GM19099 (cell line): ENCODE results near the gene PRX.

Experiments
- POLR2A ChIP-seq: IDR thresholded peaks from 3 replicates; pipeline ENCODE4 v1.6.1; 2011; ENCODE audit warnings: low read depth; ENCODE audit not compliant: insufficient read length; ENCODE audit errors: extremely low read depth

Gene PRX

DNA sequence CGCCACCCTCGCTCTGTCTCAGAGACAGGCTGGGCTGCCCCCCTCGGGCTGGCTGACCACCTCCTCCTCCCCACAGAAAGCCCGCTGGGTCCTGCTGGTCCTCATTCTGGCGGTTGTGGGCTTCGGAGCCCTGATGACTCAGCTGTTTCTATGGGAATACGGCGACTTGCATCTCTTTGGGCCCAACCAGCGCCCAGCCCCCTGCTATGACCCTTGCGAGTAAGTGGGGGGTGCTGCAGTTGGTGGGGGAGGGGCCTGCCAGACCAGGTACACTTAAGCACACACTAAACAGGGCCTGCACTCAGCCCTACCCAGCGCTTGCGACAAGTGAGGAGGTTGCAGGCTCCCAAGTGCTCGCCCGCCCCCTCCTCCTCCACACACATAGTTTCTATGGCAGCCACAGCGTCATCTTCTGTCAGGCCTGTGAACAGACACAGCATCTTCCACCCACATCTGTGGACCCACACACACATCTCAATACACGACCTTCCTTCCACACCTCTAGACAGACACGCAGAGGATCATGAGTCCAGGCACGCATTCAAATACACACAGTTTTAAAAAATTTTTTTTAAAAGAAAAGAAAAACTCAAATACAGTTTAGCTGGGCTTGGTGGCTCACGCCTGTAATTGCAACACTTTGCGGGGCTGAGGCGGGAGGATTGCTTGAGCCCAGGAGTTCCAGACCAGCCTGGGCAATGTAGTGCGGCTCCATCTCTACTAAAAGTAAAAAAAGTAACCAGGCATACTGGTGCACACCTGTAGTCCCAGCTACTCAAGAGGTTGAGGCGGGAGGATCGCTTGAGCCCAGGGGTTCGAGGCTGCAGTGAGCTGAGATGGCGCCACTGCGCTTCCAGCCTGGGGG, 46.2 kb downstream of the PRX start:
- no peak for TF ChIP-seq POLR2A

DNA sequence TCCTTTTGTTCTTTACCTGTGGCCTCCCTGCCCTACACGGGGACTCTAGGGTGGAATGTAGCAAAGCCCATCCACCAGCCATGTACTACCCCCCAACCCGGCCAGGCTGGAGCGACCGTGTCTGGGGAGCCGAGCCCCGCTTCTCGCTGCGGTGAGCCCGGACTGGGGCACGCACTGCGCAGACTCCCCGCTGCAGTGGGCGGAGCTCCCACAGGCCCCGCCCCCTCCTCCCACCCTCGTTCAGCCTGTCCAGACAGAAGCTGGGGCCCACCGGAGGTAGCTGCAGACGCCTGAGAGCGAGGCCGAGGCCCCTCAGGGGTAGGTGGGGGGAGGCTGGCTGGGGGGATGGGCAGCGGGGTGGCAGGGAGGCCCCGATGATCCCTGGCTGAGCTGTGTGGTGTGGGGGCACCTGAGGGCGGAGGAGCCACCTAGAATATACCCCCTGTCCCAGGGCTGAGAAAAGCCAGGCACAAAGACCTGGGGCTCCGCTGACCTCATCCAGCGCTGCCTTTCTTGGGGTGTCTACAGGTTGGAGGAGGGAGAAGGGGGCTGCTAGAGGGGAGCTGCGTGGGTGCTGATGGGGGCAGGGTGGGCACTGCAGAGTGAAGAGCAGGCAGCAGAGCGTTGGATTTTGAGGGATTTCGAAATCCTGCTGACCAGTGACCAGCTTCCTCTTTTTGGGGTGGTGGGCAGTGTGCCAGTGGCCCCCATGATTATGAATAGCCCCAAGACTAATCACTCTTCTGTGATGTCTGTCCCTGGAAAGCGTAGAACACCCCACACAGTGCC, 47.4 kb downstream of the PRX start:
- peak; percentile 42 for TF ChIP-seq POLR2A

DNA sequence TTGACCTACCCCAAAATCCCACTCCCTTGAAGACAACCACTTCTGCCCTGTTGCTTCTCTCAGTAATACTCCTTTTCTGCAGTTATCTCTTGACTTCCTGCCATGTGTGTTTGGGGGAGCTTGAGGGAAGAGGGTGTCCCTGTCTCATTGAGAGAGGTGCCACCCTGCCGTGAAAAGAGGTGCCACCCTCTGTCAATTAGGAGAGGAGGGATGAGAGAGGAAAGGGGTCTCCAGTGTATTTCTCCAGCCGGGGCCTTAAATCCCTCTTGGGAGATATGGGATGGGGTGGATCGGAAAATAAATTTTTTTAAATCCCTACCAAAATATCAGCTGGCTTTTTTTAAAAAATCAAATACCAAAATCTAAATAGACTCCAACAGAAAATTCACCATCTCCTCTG, 48.2 kb downstream of the PRX start:
- TF ChIP-seq POLR2A = no peak

DNA sequence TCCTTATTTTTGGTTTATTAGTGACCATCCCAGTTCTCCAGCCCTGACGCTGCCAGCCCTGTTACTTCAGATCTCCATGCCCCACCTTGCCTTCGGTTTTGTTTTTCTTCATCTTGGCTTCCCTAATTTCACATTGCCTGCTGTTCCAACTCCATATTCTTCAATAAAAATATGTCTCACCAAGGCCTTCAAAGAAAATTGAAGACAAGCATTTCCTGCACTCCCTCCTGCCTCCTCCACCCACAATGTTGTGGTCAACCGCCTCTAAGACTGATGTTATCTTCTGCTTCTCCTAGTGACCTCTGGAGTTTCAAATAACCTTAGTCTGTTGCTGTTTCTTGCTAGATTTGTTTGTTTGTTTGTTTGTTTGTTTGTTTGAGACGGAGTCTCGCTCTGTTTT, 50.1 kb downstream of the PRX start:
- TF ChIP-seq POLR2A = no peak

DNA sequence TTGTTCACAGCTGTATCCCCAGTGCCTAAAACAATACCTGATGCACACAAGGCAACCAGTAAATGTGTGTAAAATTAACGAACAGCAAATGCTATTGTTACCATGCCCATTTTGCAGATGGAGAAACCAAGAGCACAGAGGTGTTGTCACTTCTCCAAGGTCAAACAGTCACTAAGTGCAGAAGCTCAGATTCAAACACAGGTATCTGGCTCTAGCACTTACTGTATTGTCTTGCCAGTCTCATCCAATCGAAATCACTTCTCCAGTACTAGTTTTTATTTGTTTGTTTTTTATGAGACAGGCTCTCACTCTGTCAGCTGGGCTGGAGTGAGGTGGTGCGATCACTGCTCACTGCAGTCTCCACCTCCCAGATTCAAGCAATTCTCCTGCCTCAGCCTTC, 51.0 kb downstream of the PRX start:
- no peak for TF ChIP-seq POLR2A

DNA sequence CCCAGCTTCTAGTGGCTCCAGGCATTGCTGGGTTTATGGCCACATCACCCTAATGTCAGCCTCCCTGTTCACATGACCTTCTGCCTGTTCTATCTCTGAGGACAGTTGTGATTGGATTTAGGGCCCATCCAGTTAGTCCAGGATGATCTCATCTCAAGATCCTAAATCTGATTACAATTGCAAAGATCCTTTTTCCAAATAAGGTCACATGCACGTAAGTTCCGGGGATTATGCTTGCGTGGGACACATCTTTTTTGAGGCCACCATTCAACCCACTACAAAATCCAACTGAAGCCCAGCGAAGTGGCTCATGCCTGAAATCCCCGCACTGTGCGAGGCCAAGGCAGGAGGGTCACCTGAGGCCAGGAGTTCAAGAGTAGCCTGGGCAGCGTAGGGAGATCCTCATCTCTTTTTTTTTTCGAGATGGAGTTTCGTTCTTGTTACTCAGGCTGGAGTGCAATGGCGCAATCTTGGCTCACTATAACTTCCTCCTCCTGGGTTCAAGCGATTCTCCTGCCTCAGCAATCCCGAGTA, 52.4 kb downstream of the PRX start:
- TF ChIP-seq POLR2A = no peak

DNA sequence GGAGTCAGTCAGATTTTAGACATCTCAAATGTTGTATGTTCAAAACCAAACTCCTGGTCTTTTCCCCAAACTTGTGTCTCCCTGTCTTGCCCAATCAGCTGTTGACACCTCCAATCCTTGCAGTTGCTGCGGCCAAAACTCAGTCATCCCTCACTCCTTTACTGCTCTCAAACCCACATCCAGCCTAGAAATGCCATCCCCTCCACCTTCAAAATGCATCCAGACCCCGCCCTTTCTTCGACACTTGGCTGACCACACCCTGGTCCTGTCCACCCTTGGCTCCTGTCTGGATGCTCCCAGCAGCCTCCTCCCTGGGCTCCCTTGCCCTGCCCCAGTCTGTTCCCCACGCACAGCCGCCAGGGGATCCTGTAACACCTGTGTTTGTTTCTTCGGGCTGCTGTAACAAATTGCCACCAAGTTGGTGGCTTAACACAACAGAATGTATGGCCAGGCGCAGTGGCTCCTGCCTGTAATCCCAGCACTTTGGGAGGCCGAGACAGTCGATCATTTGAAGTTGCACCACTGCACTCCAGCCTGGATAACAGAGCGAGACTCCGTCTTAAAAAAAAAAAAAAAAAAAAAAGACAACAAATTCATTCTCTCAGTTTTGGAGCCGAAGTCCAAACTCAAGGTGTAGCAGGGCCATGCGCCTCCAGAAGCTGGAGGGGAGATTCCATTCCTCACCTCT, 53.0 kb downstream of the PRX start:
- TF ChIP-seq POLR2A = no peak

DNA sequence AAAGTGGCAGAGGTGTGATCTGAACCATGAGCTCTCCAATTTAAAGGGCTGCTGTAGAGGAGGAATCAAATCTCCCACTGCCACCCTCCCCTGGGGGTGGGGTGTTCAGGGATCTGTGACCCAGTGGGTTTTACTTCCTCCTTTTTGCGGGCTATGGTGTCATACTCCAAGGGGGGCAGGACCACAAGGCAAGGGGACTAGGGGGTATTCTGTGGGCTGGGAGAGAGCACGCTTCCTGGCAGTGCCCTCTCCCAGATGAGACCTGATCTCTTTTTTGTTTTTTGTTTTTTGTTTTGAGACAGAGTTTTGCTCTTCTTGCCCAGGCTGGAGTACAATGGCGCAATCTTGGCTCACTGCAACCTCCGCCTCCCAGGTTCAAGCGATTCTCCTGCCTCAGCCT, 54.4 kb downstream of the PRX start:
- no peak for TF ChIP-seq POLR2A

DNA sequence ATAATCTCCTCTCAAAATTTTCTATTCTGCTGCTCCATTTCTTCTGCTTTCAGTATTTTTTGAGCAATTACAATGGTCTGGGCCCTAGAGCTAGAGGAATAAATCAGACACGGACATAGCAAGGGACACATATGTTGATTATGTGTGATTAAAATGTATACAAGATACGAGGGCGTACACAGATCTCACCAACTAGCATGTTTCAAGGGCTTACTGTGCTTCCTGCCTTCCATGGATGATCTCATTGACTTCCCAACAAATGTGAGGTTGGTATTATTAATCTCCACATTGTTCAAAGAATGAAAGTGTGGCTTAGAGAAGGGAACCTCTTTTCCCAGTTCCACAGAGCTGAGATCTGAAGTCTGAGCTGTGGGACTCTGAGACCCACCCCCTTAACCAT, 55.5 kb downstream of the PRX start:
- no peak for TF ChIP-seq POLR2A

DNA sequence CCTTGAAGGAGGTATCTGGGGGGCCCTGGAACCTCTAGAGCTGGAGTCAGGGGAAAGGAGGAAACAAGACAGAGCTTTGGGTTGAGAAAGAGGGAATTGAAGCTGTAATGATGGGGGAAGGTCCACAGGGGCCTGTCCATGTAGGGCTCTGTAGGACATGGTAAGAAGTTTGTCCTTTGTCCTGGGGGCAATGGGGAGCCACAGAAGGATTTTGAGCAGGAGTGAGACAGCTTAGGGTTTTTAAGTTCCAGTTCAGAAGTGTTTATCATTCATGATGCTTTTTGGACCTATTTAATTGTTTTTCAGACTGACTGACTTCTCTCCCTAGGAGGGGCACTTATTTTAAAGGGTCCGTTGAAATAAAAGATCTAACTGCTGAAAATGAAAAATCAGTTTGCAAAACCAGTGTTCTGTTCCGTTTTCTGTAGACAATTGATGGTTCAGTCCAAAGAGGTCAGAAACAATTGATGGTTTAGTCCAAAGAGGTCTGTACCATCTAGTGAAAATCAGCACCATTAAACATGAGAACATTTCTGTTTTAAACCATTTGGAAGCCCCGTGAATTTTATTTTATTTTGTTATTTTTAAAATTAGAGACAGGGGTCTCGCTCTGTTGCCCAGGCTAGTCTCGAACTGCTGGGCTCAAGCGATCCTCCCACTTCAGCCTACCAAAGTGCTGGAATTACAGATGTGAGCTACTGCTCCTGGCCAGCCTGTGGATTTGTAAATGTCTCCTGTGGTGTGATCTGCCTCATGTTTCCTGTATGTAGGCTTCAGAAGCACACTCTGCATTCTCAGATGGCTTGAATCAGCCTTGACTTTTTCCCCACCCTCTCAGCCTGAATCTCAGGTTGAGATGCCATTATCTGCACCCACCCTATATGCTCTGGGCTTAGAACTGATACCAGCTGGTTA, 56.2 kb downstream of the PRX start:
- no peak for TF ChIP-seq POLR2A

DNA sequence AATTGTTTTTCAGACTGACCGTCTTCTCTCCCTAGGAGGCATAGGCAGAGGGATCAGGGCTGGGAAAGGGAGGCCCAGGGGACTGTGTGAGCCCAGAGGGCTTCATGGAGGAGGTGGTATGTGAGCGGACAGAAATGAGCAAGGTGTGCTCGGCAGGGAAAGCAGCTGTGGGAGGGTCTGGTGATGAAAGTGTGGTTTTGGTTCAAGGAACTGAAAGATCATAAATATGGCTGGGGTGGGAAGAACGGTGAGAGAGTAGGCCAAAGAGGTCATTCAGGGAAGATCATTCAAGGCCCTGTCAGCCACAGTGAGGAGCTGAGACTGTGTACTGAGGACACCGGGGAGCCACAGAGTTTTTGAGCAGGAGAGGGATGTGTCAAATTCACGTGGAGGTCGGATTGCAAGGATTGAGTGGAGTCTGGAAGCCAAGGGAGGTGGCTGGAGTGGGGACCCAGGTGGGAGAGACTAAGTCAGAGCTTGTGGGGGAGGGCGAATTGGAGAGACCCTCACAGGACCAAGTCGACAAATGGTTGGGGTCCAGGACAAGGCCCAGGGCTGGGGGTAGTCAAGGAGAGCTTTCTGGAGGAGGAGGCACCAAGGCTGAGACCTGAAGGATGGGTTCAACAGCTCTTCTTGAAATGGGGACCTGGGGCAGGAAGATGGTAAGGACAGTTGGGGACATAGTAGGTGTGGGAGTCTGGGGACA, 57.0 kb downstream of the PRX start:
- TF ChIP-seq POLR2A = no peak

DNA sequence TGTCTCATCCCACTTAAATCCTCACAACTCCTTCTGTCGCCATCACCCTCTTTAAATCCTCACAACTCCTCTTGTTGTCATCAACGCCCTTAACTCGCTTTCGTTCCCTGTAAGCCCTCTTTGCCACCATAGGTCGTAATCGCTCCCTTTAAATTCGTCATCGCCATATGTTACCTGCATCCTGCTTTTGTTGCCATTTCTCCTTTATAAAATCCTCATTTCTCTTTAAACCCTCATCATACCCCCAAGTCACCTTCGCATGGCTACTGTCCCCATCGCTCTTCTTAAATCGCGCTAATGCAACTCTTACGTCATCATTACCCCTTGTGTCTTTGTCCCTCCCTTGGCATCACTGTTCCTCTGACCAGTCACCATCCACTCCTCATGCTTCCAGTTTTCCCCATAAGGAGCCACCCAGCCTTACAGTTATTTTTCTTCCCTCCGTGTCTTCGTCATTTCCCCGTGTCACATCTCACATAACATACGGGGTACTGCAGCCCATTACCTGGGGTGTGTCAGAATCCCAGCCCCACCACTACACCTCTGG, 64.1 kb downstream of the PRX start:
- TF ChIP-seq POLR2A = no peak

DNA sequence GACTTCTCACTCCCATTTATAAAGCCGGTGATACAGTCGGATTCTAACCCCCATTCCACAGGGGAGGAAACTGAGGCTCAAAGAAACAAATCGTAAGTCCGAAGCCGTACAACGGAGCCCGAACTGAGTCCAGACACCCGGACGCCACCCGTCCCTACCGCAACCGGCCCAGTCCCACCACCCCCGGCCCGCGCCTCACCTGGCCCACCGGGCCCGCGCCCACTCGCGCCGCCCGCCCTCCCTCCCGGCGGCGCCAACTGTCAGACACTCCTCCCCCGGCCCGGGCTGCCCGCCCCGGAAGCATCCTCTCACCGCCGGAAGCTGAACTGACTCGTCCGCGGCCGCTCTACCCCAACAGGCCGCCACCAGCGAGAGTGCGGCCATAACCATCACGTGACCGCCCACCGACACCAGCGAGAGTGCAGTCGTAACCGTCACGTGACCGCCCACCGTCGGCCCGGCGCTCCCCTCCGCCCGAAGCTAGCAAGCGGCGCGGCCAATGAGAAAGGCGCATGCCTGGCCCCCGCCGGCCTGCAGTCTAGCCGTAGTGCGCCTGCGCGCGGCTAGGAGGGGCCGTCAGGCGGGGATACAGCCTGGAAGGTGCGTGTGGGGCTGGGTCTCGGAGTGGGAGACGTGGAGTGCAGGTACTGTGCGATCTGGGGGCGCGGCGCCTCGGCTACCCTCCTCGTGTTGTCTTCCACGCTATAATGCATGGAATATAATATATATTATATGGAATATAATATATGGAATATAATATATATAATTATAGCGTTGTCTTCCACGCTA, 64.9 kb downstream of the PRX start, which contains the start of the genes C19orf47 and PLD3:
Gene C19orf47 (minus strand): TSS at position 273 of the 789 bp plus-strand sequence. CDS start 6,540 bp downstream, outside the sequence.
Gene PLD3 (plus strand): TSS at position 571 of the 789 bp plus-strand sequence. CDS start 17,789 bp downstream, outside the sequence.
- TF ChIP-seq POLR2A = peak; percentile 91
